ENCODE measurements around the gene CCDC88C. TPM values are rescaled to one million over a fixed set of nuclear protein-coding genes. Genes with fewer than 3 reads are reported as not detected.

The CCDC88C gene
- total RNA-seq, 1 experiment from 2014 or later: 29.8 TPM

GRCh38 chr14:91317381-91318308 lies 100.0 kb downstream of the CCDC88C start:
- DNase-seq: no peak
- peaks cover 5% of the 10 kb centered on the region for H3K36me3 Mint-ChIP-seq (ENCODE audit: insufficient read depth, unreplicated experiment)

GRCh38 chr14:91316761-91317160 lies 100.9 kb downstream of the CCDC88C start:
- POLR2A ChIA-PET: no interaction called here
- CTCF ChIA-PET: no interaction called here
- Histone ChIP-seq H3K4me1 (no peaks in the 10 kb centered on the region), H3K4me3 (ENCODE audit: low read depth, low read length) (no peak overlapping the region), H3K27me3 (replicated peaks; ENCODE audit: control insufficient read depth, insufficient read depth, low read length) (no peaks in the 10 kb centered on the region), H3K36me3 (ENCODE audit: control insufficient read depth, insufficient read depth, low read length) (no peaks in the 10 kb centered on the region), H3K9me3 (no peaks in the 10 kb centered on the region)
- TF ChIP-seq, protein P1, sequence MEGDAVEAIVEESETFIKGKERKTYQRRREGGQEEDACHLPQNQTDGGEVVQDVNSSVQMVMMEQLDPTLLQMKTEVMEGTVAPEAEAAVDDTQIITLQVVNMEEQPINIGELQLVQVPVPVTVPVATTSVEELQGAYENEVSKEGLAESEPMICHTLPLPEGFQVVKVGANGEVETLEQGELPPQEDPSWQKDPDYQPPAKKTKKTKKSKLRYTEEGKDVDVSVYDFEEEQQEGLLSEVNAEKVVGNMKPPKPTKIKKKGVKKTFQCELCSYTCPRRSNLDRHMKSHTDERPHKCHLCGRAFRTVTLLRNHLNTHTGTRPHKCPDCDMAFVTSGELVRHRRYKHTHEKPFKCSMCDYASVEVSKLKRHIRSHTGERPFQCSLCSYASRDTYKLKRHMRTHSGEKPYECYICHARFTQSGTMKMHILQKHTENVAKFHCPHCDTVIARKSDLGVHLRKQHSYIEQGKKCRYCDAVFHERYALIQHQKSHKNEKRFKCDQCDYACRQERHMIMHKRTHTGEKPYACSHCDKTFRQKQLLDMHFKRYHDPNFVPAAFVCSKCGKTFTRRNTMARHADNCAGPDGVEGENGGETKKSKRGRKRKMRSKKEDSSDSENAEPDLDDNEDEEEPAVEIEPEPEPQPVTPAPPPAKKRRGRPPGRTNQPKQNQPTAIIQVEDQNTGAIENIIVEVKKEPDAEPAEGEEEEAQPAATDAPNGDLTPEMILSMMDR (IDR thresholded peaks at IDR 0.05; ENCODE audit: insufficient read depth in 1 of 2, low read depth in 1 of 2, low read length in 1 of 2, severe bottlenecking in 1 of 2, unreplicated experiment in 1 of 2): no peak
- intact Hi-C loops (cut with micrococcal nuclease; ENCODE audit: unreplicated experiment): no loop called here
- no peak overlapping the region for H3K4me3 Mint-ChIP-seq (ENCODE audit: unreplicated experiment)
- H3K36me3 Mint-ChIP-seq (ENCODE audit: insufficient read depth, unreplicated experiment): peaks cover 5% of the 10 kb centered on the region
- BruUV-seq (replicated peaks): no TSS peak
- no peak for DNase-seq
- H3K27me3 Mint-ChIP-seq (ENCODE audit: insufficient read depth, unreplicated experiment): no peaks in the 10 kb centered on the region
- no peaks in the 10 kb centered on the region for H3K9me3 Mint-ChIP-seq (ENCODE audit: unreplicated experiment)
- H3K4me1 Mint-ChIP-seq (ENCODE audit: low read depth, unreplicated experiment): no peaks in the 10 kb centered on the region
- peak overlapping the region; percentile 50 for H3K27ac Mint-ChIP-seq (ENCODE audit: unreplicated experiment)

More at GRCh38 chr14:91317381-91318308, 100.0 kb downstream of the CCDC88C start:
- H3K36me3 ChIP-seq (ENCODE audit: control insufficient read depth, insufficient read depth, low read length): no peaks in the 10 kb centered on the region
- intact Hi-C loops (cut with micrococcal nuclease; ENCODE audit: unreplicated experiment): no loop called here
- POLR2A ChIA-PET: no interaction called here
- no peaks in the 10 kb centered on the region for H3K4me1 ChIP-seq
- BruUV-seq (replicated peaks): no TSS peak
- H3K4me3 ChIP-seq (ENCODE audit: low read depth, low read length): no peak overlapping the region
- H3K9me3 ChIP-seq: no peaks in the 10 kb centered on the region
- Mint-ChIP-seq H3K4me3 (ENCODE audit: unreplicated experiment) (no peak overlapping the region), H3K4me1 (ENCODE audit: low read depth, unreplicated experiment) (no peaks in the 10 kb centered on the region), H3K9me3 (ENCODE audit: unreplicated experiment) (no peaks in the 10 kb centered on the region), H3K27ac (ENCODE audit: unreplicated experiment) (peak overlapping the region; percentile 50), H3K27me3 (ENCODE audit: insufficient read depth, unreplicated experiment) (no peaks in the 10 kb centered on the region)
- CTCF ChIA-PET: no interaction called here
- H3K27me3 ChIP-seq (replicated peaks; ENCODE audit: control insufficient read depth, insufficient read depth, low read length): no peaks in the 10 kb centered on the region
- TF ChIP-seq, protein P1 (IDR thresholded peaks at IDR 0.05; ENCODE audit: insufficient read depth in 1 of 2, low read depth in 1 of 2, low read length in 1 of 2, severe bottlenecking in 1 of 2, unreplicated experiment in 1 of 2): no peak

DNA sequence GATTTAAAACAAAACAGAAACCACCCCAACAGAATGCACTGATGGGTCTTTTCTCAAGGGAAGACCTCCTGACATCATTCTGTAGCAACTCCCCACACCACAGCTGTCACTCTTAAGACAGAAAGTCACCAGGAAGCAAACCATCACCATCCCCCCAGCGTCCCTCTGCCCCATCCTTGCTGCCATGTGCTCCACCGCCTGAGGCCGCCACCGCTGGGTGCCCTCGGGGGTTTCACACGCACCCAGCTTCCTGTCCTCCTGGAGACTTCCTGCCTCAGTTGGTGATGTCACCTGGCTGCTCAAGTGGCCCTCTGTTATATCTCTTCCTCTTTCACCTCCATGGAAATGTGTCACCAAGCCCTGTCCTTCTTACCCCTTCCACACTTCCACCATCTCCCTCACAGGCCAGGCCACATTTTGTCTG lies 101.8 kb downstream of the CCDC88C start:
- TF ChIP-seq, protein P1 (IDR thresholded peaks at IDR 0.05; ENCODE audit: insufficient read depth in 1 of 2, low read depth in 1 of 2, low read length in 1 of 2, severe bottlenecking in 1 of 2, unreplicated experiment in 1 of 2): no peak
- DNase-seq: no peak
- Mint-ChIP-seq H3K36me3 (ENCODE audit: insufficient read depth, unreplicated experiment) (peaks cover 8% of the 10 kb centered on the region), H3K27ac (ENCODE audit: unreplicated experiment) (no peak overlapping the region), H3K27me3 (ENCODE audit: insufficient read depth, unreplicated experiment) (no peaks in the 10 kb centered on the region), H3K4me3 (ENCODE audit: unreplicated experiment) (no peak overlapping the region), H3K4me1 (ENCODE audit: low read depth, unreplicated experiment) (no peaks in the 10 kb centered on the region), H3K9me3 (ENCODE audit: unreplicated experiment) (no peaks in the 10 kb centered on the region)
- ChIA-PET CTCF (interaction anchor here (0.9 kb wide), 1 partner anchor 139 kb away, joined by 3 read pairs; no protein-coding TSS in a partner anchor), POLR2A (no interaction called here)
- no TSS peak for BruUV-seq (replicated peaks)
- no peaks in the 10 kb centered on the region for H3K36me3 ChIP-seq (ENCODE audit: control insufficient read depth, insufficient read depth, low read length)
- H3K4me3 ChIP-seq (ENCODE audit: low read depth, low read length): no peak overlapping the region
- H3K4me1 ChIP-seq: no peaks in the 10 kb centered on the region
- no peaks in the 10 kb centered on the region for H3K27me3 ChIP-seq (replicated peaks; ENCODE audit: control insufficient read depth, insufficient read depth, low read length)
- no peaks in the 10 kb centered on the region for H3K9me3 ChIP-seq
- intact Hi-C loops (cut with micrococcal nuclease; ENCODE audit: unreplicated experiment): no loop called here
